Left lung (tissue), 10 donors: ENCODE results near the gene OLFML3. TPM values are rescaled to one million over a fixed set of nuclear protein-coding genes. Genes with fewer than 3 reads are reported as not detected.

Source experiments
- ATAC-seq: fragments of 200-7000 bp; cut with Tn5 transposase; one replicate; pipeline ENCODE4 v1.9.1; 2020; ENCODE audit warnings: moderate library complexity
- DNase-seq, 4 donors: peaks; one replicate each; pipeline ENCODE4 v3.0.0-alpha.2; 2013 to 2020
- H3K27ac ChIP-seq, 2 donors: fragments of 200-600 bp; sonication (generic) in 1 of 2; one replicate each; pipeline versions ENCODE4 v1.5.0 to v1.8.0; 2020 to 2021
- H3K27me3 ChIP-seq, 2 donors: fragments of 200-600 bp; sonication (generic) in 1 of 2; one replicate each; pipeline versions ENCODE4 v1.5.0 to v1.8.0; 2020 to 2021
- H3K36me3 ChIP-seq, 2 donors: fragments of 200-600 bp; sonication (generic) in 1 of 2; one replicate each; pipeline versions ENCODE4 v1.5.0 to v1.8.0; 2020 to 2021
- H3K4me1 ChIP-seq, 2 donors: fragments of 200-600 bp; one replicate each; pipeline ENCODE4 v1.8.0; 2021
- H3K4me3 ChIP-seq, 2 donors: fragments of 200-600 bp; sonication (generic) in 1 of 2; one replicate each; pipeline versions ENCODE4 v1.5.0 to v1.8.0; 2020 to 2021; ENCODE audit warnings: mild to moderate bottlenecking in 1 of 2
- H3K9me3 ChIP-seq, 2 donors: fragments of 200-600 bp; sonication (generic) in 1 of 2; one replicate each; pipeline versions ENCODE4 v1.5.0 to v1.8.0; 2020 to 2021
- intact Hi-C, 2 donors: fragments of 100-400 bp; cut with DNase I; formaldehyde crosslinking; loops; one replicate each; pipeline versions ENCODE4 v1.11.2 to v1.14.2; 2022
- polyA plus RNA-seq, 6 donors: library from polyadenylated mRNA; unstranded; fragments of 120-200 nt; gene quantifications; one replicate each; pipeline ENCODE4 v1.2.1, GENCODE V29; 2013; ENCODE audit not compliant: insufficient read length in 6 of 6
- total RNA-seq, 2 donors: library from RNA; stranded (reverse); fragmentation: NEBNext Ultra II Directional; extraction: Animal tissue kit (Norgen Biotek cat#: 25700); gene quantifications; one replicate each; pipeline ENCODE4 v1.2.1, GENCODE V29; 2021
- TF ChIP-seq, protein P1 (sequence below), 2 donors: fragments of 200-600 bp; sonication (generic) in 1 of 2; IDR thresholded peaks; one replicate each; pipeline versions ENCODE4 v1.5.0 to v1.8.0; 2021; ENCODE audit warnings: antibody characterized with exemption in 2 of 2
- donor health status: DM: no; HTN: yes; CAD: no.
- donor health status: DM: no; HTN: no; CAD: no.

The OLFML3 gene
- total and polyA plus RNA-seq, 8 donors = 53.8 to 291 (median 259) TPM

DNA sequence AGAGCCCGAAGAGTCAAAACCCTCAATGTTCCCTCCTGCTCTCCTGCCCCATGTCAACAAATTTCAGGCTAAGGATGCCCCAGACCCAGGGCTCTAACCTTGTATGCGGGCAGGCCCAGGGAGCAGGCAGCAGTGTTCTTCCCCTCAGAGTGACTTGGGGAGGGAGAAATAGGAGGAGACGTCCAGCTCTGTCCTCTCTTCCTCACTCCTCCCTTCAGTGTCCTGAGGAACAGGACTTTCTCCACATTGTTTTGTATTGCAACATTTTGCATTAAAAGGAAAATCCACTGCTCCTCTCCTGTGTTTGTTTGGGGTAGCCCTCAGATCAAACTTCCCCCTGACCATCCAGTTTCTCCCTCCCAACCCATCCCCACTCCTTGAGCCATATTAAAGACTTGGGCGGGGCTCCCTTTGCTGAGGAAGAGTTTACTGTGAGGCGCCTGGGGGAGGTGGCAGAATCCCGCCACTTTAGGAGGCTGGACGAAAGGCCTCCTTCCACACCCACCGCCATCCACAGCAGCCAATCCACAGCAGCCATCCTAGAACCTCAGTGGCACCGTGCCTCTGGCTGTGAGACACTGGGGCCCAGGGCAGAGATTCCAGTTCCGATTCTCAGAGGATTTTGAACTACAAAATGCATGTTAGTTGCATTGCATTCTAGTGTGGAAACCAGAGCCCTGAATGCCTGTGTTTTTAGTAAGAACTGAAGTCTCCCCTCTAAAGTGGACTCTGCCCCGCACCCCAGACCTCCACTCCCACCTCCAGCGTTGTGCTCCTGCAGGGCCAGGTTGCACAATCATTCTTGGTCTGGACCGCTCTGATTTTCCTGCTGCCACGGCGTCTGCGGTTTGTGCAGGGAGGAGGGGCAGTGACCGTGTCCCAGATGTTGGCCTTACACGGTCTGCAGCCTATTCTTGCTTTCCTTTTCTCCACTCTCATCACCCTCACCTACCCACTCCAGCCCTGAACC lies 3.0 kb downstream of the OLFML3 start:
- intact Hi-C loops = no loop called here
- H3K27me3 ChIP-seq = no peaks in the 10 kb centered on the region
- ATAC-seq = peak; percentile 62
- H3K9me3 ChIP-seq = no peaks in the 10 kb centered on the region
- TF ChIP-seq, protein P1, sequence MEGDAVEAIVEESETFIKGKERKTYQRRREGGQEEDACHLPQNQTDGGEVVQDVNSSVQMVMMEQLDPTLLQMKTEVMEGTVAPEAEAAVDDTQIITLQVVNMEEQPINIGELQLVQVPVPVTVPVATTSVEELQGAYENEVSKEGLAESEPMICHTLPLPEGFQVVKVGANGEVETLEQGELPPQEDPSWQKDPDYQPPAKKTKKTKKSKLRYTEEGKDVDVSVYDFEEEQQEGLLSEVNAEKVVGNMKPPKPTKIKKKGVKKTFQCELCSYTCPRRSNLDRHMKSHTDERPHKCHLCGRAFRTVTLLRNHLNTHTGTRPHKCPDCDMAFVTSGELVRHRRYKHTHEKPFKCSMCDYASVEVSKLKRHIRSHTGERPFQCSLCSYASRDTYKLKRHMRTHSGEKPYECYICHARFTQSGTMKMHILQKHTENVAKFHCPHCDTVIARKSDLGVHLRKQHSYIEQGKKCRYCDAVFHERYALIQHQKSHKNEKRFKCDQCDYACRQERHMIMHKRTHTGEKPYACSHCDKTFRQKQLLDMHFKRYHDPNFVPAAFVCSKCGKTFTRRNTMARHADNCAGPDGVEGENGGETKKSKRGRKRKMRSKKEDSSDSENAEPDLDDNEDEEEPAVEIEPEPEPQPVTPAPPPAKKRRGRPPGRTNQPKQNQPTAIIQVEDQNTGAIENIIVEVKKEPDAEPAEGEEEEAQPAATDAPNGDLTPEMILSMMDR (IDR thresholded peaks at IDR 0.05) = no peak
- peak; percentile 68 to 87 (median 79) for DNase-seq
- no peaks in the 10 kb centered on the region for H3K36me3 ChIP-seq
- peaks cover 11 to 42% of the 10 kb centered on the region in 2 donors for H3K4me1 ChIP-seq
- H3K27ac ChIP-seq = peak overlapping the region; percentile 28 to 59
- no peak overlapping the region for H3K4me3 ChIP-seq

DNA sequence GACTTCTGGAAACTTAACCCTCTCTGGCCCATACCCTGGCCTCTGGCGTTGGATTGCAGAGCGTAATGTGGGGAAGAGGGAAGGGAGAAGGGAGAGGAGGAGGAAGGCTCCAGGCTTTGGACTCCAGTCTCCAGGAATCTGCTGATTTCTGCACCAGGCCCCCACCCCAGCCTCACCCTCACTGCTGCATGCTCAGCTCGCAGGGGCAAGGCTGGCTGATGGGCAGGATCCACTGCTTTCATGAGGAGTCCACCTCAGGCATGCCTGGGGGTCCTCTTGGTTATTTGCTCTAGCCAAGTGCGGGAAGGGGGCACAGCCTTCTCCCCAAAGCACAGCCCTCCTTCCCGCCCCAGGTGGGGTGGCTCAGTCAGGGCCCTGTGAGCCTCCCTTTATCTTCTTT lies 3.7 kb downstream of the OLFML3 start:
- ATAC-seq = no peak
- Histone ChIP-seq H3K36me3 (no peaks in the 10 kb centered on the region), H3K4me1 (peaks cover 11 to 35% of the 10 kb centered on the region in 2 donors), H3K27ac (peak overlapping the region; percentile 28 to 51), H3K4me3 (no peak overlapping the region), H3K9me3 (no peaks in the 10 kb centered on the region), H3K27me3 (no peaks in the 10 kb centered on the region)
- TF ChIP-seq, protein P1 (IDR thresholded peaks at IDR 0.05) = no peak
- intact Hi-C loops = no loop called here
- DNase-seq = peak in 1 of 4 donors; percentile 51

DNA sequence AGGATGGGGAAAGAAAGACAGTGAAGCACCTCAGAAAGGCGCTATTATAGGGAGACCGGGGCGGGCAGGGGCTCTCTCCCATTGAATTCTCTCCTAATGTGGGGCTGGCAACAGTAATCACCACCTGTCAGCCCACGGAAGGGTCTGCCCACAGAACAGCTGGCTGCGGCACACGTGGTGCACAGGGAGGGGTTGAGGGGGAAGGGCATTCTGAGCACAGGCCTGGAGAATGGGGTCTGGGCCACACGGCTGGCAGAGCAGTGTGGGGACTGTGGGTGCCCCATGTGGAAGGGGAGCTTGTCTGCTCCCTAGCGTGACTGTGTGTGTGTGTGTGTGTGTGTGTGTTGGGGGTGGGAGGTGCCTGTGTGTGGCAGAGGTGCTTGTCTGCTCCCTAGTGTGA lies 4.1 kb downstream of the OLFML3 start:
- no peak for ATAC-seq
- H3K4me1 ChIP-seq = peaks cover 11 to 32% of the 10 kb centered on the region in 2 donors
- DNase-seq = peak in 1 of 4 donors; percentile 51

DNA sequence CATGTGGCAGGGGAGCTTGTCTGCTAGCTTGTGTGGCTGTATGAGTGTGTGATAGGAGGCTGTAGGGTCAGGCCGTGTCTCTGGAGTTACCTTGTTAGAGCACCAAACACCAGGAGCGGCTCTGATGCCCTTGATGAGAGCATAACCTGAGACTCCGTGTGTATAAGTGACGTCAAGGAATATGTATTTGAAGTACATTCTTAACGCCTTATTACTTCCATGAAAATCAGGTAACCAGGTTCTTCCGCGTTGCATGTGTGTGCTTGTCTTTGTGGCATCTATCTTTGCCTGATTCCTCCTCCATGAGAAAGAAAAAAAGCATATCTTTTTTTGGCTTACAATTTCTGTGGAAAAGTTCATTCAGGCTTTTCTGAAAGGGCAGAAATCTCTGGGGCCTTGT lies 4.6 kb downstream of the OLFML3 start:
- H3K27ac ChIP-seq = no peak overlapping the region
- H3K9me3 ChIP-seq = no peaks in the 10 kb centered on the region
- peaks cover 10 to 28% of the 10 kb centered on the region in 2 donors for H3K4me1 ChIP-seq
- ATAC-seq = no peak
- TF ChIP-seq, protein P1 (IDR thresholded peaks at IDR 0.05) = no peak
- H3K27me3 ChIP-seq = no peaks in the 10 kb centered on the region
- no peak for DNase-seq
- intact Hi-C loops = no loop called here
- no peaks in the 10 kb centered on the region for H3K36me3 ChIP-seq
- H3K4me3 ChIP-seq = no peak overlapping the region

More for the DNA sequence above, 4.1 kb downstream of the OLFML3 start:
- H3K36me3 ChIP-seq = no peaks in the 10 kb centered on the region
- TF ChIP-seq, protein P1 (IDR thresholded peaks at IDR 0.05) = no peak
- H3K27ac ChIP-seq = peak overlapping the region; percentile 28 to 51
- intact Hi-C loops = no loop called here
- H3K9me3 ChIP-seq = no peaks in the 10 kb centered on the region
- no peak overlapping the region for H3K4me3 ChIP-seq
- H3K27me3 ChIP-seq = no peaks in the 10 kb centered on the region

DNA sequence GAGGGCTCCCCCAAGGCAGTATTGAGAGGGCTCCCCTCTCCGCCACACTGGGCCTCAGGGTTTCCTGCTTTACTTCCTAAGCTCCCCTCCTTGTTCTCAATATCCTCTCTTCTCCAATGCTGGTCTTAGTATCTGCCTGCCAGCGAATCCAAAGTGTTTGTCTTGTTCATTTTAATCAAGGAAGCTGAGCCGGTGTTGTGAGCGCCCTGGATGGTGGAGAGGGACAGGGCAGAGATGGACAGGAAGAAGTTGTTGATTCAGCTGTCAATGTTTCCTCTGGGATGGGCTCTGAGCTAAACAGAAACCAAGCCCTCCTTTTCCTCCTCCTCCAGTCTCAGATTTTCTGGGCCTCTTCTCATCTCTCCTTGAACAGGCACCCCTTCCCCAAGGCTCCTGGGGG lies 5.4 kb downstream of the OLFML3 start:
- TF ChIP-seq, protein P1 (IDR thresholded peaks at IDR 0.05) = no peak
- Histone ChIP-seq H3K4me3 (no peak overlapping the region), H3K27me3 (no peaks in the 10 kb centered on the region), H3K36me3 (no peaks in the 10 kb centered on the region), H3K27ac (peak overlapping the region in 1 of 2 donors; percentile 37), H3K9me3 (no peaks in the 10 kb centered on the region), H3K4me1 (peaks cover 3 to 19% of the 10 kb centered on the region in 2 donors)
- DNase-seq (no peak), ATAC-seq (no peak)
- intact Hi-C loops = no loop called here
